HG03025 (cell line): ENCODE results near the gene CCDC27.

ENCODE experiments used
- ATAC-seq: cut with Tn5 transposase; IDR thresholded peaks from one replicate; pipeline ENCODE4 v1.9.1; 2021; ENCODE audit warnings: mild to moderate bottlenecking, moderate library complexity; ENCODE audit not compliant: unreplicated experiment, low FRiP score

CCDC27 gene

GRCh38 chr1:3774276-3774945, 22.2 kb downstream of the CCDC27 start:
- ATAC-seq, result no peak

- no peak for ATAC-seq
Measured at GRCh38 chr1:3774946-3775489, 22.8 kb downstream of the CCDC27 start.

GRCh38 chr1:3775490-3776230, 23.4 kb downstream of the CCDC27 start:
- no peak for ATAC-seq

- no peak for ATAC-seq
Measured at GRCh38 chr1:3776231-3776961, 24.1 kb downstream of the CCDC27 start.

- ATAC-seq, result no peak
Measured at GRCh38 chr1:3777078-3777547, 24.9 kb downstream of the CCDC27 start.

- ATAC-seq, result no peak
Measured at GRCh38 chr1:3777647-3778589, 25.7 kb downstream of the CCDC27 start.

GRCh38 chr1:3778590-3779264, 26.5 kb downstream of the CCDC27 start:
- no peak for ATAC-seq

- ATAC-seq, result no peak
Measured at GRCh38 chr1:3779265-3779911, 27.1 kb downstream of the CCDC27 start.

GRCh38 chr1:3779912-3780416, 27.7 kb downstream of the CCDC27 start:
- no peak for ATAC-seq

GRCh38 chr1:3780901-3781300, 28.7 kb downstream of the CCDC27 start:
- no peak for ATAC-seq

- no peak for ATAC-seq
Measured at GRCh38 chr1:3783651-3784474, 31.6 kb downstream of the CCDC27 start.

- no peak for ATAC-seq
Measured at GRCh38 chr1:3785045-3785444, 32.8 kb downstream of the CCDC27 start.

- no peak for ATAC-seq
Measured at GRCh38 chr1:3785456-3786157, 33.4 kb downstream of the CCDC27 start.

- no peak for ATAC-seq
Measured at GRCh38 chr1:3786468-3787348, 34.5 kb downstream of the CCDC27 start.

- no peak for ATAC-seq
Measured at GRCh38 chr1:3787349-3787715, 35.1 kb downstream of the CCDC27 start.
